Spleen (tissue), 7 donors: ENCODE results near the gene ZNF436.
"Not testable (repeated sequence)": the region's sequence is repeated elsewhere in the genome, so short reads cannot be mapped to it uniquely, and the experiment has no call there.

Source experiments
- CTCF ChIP-seq, 11 experiments: fragments of 200-600 bp in 7 of 11; fragments of 450-650 bp in 4 of 11; sonication (generic) in 4 of 11; IDR thresholded peaks in 8 of 11; conservative IDR thresholded peaks in 3 of 11; 1 replicate in 7 of 11; 2 replicates in 4 of 11; pipeline versions ENCODE4 v1.4.0 to v1.8.0; 2016 to 2021; ENCODE audit warnings: antibody characterized with exemption in 11 of 11, inconsistent platforms in 4 of 11, mild to moderate bottlenecking in 1 of 11
- POLR2A ChIP-seq, 3 donors: fragments of 450-650 bp; IDR thresholded peaks; one replicate each; pipeline ENCODE4 v1.5.1; 2017; ENCODE audit warnings: antibody characterized with exemption in 3 of 3, mild to moderate bottlenecking in 1 of 3
- POLR2AphosphoS5 ChIP-seq, 3 donors: sonication (generic); formaldehyde crosslinking; IDR thresholded peaks; one replicate each; pipeline ENCODE4 v1.5.1; 2017; ENCODE audit warnings: antibody characterized with exemption in 3 of 3
- donor health status: DM: no; HTN: no; CAD: no; lungs with moderate emphysema.
- donor health status: DM: no; HTN: no; CAD: no.
- donor health status: DM: no; HTN: no; CAD: no.

DNA sequence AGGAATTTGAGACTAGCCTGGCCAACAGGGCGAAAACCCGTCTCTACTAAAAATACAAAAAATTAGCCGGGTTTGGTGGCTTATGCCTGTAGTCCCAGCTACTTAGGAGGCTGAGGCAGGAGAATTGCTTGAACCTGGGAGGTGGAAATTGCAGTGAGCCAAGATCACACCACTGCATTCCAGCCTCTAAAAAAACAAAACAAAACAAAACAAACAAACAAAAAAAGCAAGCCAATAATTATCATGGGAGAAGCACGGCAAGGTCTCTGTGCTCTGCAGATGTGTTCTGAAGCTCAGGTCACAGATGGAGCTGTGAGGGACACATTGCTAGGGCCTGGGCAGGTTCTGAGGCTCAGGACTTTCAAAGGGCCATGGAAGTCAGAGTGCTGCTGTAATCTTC is 10.6 kb upstream of the ZNF436 start:
- TF ChIP-seq CTCF (IDR thresholded peaks at IDR 0.05 in 8 of 11, conservative IDR thresholded peaks at IDR 0.05 in 3 of 11); POLR2A (IDR thresholded peaks at IDR 0.05); POLR2AphosphoS5 (IDR thresholded peaks at IDR 0.05): not testable (repeated sequence)
